ENCODE data around the gene DELE1.

Gene DELE1

GRCh38 chr5:141923448-141924313, at the start of gene DELE1:
TSS of gene DELE1 (plus strand) at chr5:141923871. CDS start at chr5:141923942, 71 bp downstream.
- DNase-seq = peak; percentile 86

GRCh38 chr5:141873933-141874261, 49.8 kb upstream of the DELE1 start:
- no peak for DNase-seq

- no peak for DNase-seq
Observed at GRCh38 chr5:141874262-141874964, 49.3 kb upstream of the DELE1 start.

- no peak for DNase-seq
Observed at GRCh38 chr5:141875022-141875740, 48.5 kb upstream of the DELE1 start.

GRCh38 chr5:141875795-141876627, 47.7 kb upstream of the DELE1 start:
- no peak for DNase-seq

- DNase-seq = no peak
Observed at GRCh38 chr5:141876628-141877355, 46.9 kb upstream of the DELE1 start.

GRCh38 chr5:141877356-141878185, 46.1 kb upstream of the DELE1 start:
- no peak for DNase-seq

GRCh38 chr5:141878186-141878710, 45.4 kb upstream of the DELE1 start, which contains the start of gene PCDH1:
TSS of gene PCDH1 (minus strand) at chr5:141878410. CDS start at chr5:141878262, 148 bp downstream.
- no peak for DNase-seq

- peak; percentile 84 for DNase-seq
Observed at GRCh38 chr5:141878711-141879425, 44.8 kb upstream of the DELE1 start.

- DNase-seq = no peak
Observed at GRCh38 chr5:141879426-141879759, 44.3 kb upstream of the DELE1 start.

GRCh38 chr5:141879941-141880738, 43.5 kb upstream of the DELE1 start:
- no peak for DNase-seq

GRCh38 chr5:141880961-141881801, 42.5 kb upstream of the DELE1 start:
- no peak for DNase-seq

- no peak for DNase-seq
Observed at GRCh38 chr5:141881886-141882285, 41.8 kb upstream of the DELE1 start.

GRCh38 chr5:141882594-141883183, 41.0 kb upstream of the DELE1 start:
- no peak for DNase-seq

- no peak for DNase-seq
Observed at GRCh38 chr5:141883184-141883891, 40.3 kb upstream of the DELE1 start.

GRCh38 chr5:141883892-141884318, 39.8 kb upstream of the DELE1 start:
- no peak for DNase-seq

- no peak for DNase-seq
Observed at GRCh38 chr5:141889282-141889871, 34.3 kb upstream of the DELE1 start.
